ENCODE data around the gene COL5A1.

COL5A1 gene

DNA sequence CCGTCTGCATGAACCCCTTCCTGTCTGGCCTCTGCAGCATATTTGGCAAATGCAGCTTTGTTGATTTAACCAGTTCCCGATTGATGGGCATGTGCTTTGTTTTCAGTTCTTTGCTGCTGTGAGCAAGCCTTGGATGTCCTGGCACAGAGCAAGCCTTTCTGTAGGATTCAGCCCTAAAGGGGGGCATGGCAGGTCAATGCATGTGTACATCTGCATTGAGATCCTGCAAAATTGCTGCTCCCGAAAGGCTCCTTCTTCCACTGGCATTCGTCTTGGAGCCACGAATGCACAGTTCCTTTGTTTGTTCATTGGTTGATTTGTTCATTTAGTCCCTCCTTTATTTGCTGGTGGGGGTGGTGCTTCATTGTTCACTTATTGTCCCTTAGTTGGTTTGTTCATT lies 34.8 kb downstream of the COL5A1 start:
- no peak for TF ChIP-seq EZH2phosphoT487 (IDR thresholded peaks at IDR 0.05; ENCODE audit: low read depth)
- TF ChIP-seq, protein P1, sequence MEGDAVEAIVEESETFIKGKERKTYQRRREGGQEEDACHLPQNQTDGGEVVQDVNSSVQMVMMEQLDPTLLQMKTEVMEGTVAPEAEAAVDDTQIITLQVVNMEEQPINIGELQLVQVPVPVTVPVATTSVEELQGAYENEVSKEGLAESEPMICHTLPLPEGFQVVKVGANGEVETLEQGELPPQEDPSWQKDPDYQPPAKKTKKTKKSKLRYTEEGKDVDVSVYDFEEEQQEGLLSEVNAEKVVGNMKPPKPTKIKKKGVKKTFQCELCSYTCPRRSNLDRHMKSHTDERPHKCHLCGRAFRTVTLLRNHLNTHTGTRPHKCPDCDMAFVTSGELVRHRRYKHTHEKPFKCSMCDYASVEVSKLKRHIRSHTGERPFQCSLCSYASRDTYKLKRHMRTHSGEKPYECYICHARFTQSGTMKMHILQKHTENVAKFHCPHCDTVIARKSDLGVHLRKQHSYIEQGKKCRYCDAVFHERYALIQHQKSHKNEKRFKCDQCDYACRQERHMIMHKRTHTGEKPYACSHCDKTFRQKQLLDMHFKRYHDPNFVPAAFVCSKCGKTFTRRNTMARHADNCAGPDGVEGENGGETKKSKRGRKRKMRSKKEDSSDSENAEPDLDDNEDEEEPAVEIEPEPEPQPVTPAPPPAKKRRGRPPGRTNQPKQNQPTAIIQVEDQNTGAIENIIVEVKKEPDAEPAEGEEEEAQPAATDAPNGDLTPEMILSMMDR (IDR thresholded peaks at IDR 0.05; ENCODE audit: low read depth, low read length): no peak
- no peaks in the 10 kb centered on the region for H3K36me3 ChIP-seq (replicated peaks; ENCODE audit: low read depth, low read length)
- no peaks in the 10 kb centered on the region for H3K9me3 ChIP-seq (ENCODE audit: insufficient read depth, low read length)
- peaks cover 9% of the 10 kb centered on the region; the same call in 1 of the 2 replicates for H3K27me3 ChIP-seq (ENCODE audit: low read depth, low read length)
- H3K4me3 ChIP-seq (ENCODE audit: low read length): no peak overlapping the region
- H4K20me1 ChIP-seq (ENCODE audit: insufficient read depth, low read length): no peaks in the 10 kb centered on the region
- no peaks in the 10 kb centered on the region for H3K79me2 ChIP-seq (ENCODE audit: low read length)
- no peak overlapping the region for H3K9ac ChIP-seq (ENCODE audit: low read length)
- H2AFZ ChIP-seq (ENCODE audit: low read depth, low read length): no peak overlapping the region
- H3K27ac ChIP-seq (ENCODE audit: low read length): no peak overlapping the region
- H3K4me2 ChIP-seq (ENCODE audit: low read length): no peak overlapping the region
- H3K4me1 ChIP-seq (ENCODE audit: low read length): no peaks in the 10 kb centered on the region

DNA sequence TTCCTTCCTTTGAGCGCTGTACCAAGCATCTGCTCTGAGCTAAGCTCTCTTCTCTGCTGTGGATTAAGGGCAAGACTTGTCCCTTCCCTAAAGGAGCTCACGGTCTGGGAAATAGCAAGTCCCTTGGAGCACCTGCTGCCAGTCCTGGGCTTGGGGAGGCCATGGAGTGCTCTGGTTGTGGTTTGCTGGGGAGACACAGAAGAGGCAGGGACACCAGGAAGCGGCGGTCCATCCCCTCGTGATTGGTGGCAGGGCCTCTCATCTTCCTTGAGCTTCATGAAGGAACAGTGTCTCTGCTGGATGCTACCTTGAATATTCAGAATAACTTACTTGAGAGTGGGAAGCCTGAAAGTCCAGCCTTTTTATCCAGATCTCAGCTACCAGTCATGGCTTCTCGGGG lies 35.3 kb downstream of the COL5A1 start:
- H3K9me3 ChIP-seq (ENCODE audit: insufficient read depth, low read length): no peaks in the 10 kb centered on the region
- peaks cover 9% of the 10 kb centered on the region; the same call in 1 of the 2 replicates for H3K27me3 ChIP-seq (ENCODE audit: low read depth, low read length)
- no peak overlapping the region for H2AFZ ChIP-seq (ENCODE audit: low read depth, low read length)
- no peak overlapping the region for H3K4me2 ChIP-seq (ENCODE audit: low read length)
- H3K27ac ChIP-seq (ENCODE audit: low read length): no peak overlapping the region
- H3K4me3 ChIP-seq (ENCODE audit: low read length): no peak overlapping the region
- H3K9ac ChIP-seq (ENCODE audit: low read length): no peak overlapping the region
- H3K79me2 ChIP-seq (ENCODE audit: low read length): no peaks in the 10 kb centered on the region
- no peak for TF ChIP-seq EZH2phosphoT487 (IDR thresholded peaks at IDR 0.05; ENCODE audit: low read depth)
- TF ChIP-seq, protein P1 (IDR thresholded peaks at IDR 0.05; ENCODE audit: low read depth, low read length): no peak
- H3K4me1 ChIP-seq (ENCODE audit: low read length): no peaks in the 10 kb centered on the region
- H3K36me3 ChIP-seq (replicated peaks; ENCODE audit: low read depth, low read length): no peaks in the 10 kb centered on the region
- H4K20me1 ChIP-seq (ENCODE audit: insufficient read depth, low read length): no peaks in the 10 kb centered on the region

DNA sequence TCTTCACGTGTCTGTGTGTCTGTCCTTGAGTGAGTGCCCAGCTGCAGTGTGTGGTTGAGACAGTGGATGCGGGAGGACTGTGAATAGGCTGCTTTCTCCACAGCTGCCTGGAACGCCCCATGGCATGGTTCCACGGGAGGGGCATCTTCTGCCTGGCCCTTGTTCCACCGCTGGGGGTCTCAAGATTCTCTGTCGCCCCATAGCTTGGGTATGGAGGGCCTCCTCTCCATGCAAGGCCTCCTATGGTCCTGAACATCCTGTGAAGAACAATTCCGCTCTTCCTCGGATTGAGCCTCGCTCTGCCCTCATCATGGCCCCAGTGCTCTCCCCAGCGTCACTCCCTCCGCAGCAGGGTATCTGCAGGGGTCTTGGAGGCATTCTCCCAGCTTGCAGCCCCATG lies 36.1 kb downstream of the COL5A1 start:
- Histone ChIP-seq H3K9ac (ENCODE audit: low read length) (no peak overlapping the region), H3K36me3 (replicated peaks; ENCODE audit: low read depth, low read length) (no peaks in the 10 kb centered on the region), H4K20me1 (ENCODE audit: insufficient read depth, low read length) (no peaks in the 10 kb centered on the region), H3K27ac (ENCODE audit: low read length) (no peak overlapping the region), H3K4me2 (ENCODE audit: low read length) (no peak overlapping the region), H3K79me2 (ENCODE audit: low read length) (no peaks in the 10 kb centered on the region), H3K9me3 (ENCODE audit: insufficient read depth, low read length) (no peaks in the 10 kb centered on the region), H3K4me1 (ENCODE audit: low read length) (no peaks in the 10 kb centered on the region), H3K27me3 (ENCODE audit: low read depth, low read length) (peaks cover 9% of the 10 kb centered on the region; the same call in 1 of the 2 replicates), H3K4me3 (ENCODE audit: low read length) (no peak overlapping the region), H2AFZ (ENCODE audit: low read depth, low read length) (no peak overlapping the region)
- TF ChIP-seq, protein P1 (IDR thresholded peaks at IDR 0.05; ENCODE audit: low read depth, low read length): no peak
- no peak for TF ChIP-seq EZH2phosphoT487 (IDR thresholded peaks at IDR 0.05; ENCODE audit: low read depth)

DNA sequence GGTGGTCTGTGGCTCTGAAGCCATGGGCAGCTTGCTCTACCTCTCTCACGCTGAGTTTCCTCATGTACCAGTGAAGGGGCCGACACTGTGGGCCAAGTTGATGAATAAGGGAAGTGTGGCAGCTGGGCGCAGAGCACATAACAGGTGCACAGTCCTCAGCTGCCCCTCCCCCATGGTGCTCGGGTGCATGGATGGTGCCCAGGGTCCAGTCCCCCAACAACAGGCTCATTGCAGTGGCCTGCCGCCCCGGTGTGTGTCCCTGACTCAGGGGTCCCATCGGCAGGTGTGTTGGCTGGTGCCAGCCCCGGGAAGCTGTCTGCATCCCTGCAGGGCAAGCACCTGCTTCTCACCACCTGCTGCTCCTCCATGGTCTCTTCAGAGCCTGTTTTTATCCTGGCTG lies 36.6 kb downstream of the COL5A1 start:
- Histone ChIP-seq H3K36me3 (replicated peaks; ENCODE audit: low read depth, low read length) (no peaks in the 10 kb centered on the region), H3K27ac (ENCODE audit: low read length) (no peak overlapping the region), H3K4me2 (ENCODE audit: low read length) (no peak overlapping the region)

More for the DNA sequence above, 36.6 kb downstream of the COL5A1 start:
- Histone ChIP-seq H3K4me3 (ENCODE audit: low read length) (no peak overlapping the region), H3K27me3 (ENCODE audit: low read depth, low read length) (peaks cover 9% of the 10 kb centered on the region; the same call in 1 of the 2 replicates), H3K9me3 (ENCODE audit: insufficient read depth, low read length) (no peaks in the 10 kb centered on the region), H3K9ac (ENCODE audit: low read length) (no peak overlapping the region), H4K20me1 (ENCODE audit: insufficient read depth, low read length) (no peaks in the 10 kb centered on the region), H3K4me1 (ENCODE audit: low read length) (no peaks in the 10 kb centered on the region), H3K79me2 (ENCODE audit: low read length) (no peaks in the 10 kb centered on the region), H2AFZ (ENCODE audit: low read depth, low read length) (no peak overlapping the region)
- TF ChIP-seq, protein P1 (IDR thresholded peaks at IDR 0.05; ENCODE audit: low read depth, low read length): no peak
- no peak for TF ChIP-seq EZH2phosphoT487 (IDR thresholded peaks at IDR 0.05; ENCODE audit: low read depth)
